Right lobe of liver (tissue), 6 donors: Measurements from ENCODE around the gene EIF3B. TPM values are rescaled to one million over a fixed set of nuclear protein-coding genes. Genes with fewer than 3 reads are reported as not detected.
A peak's percentile ranks its signal among the peaks of the same experiment; 100 is the strongest.

Source experiments
- ATAC-seq, 4 donors: fragments of 200-7000 bp; cut with Tn5 transposase; one replicate each; pipeline ENCODE4 v1.9.1; 2020; ENCODE audit warnings: mild to moderate bottlenecking in 4 of 4, moderate library complexity in 4 of 4
- DNase-seq, 3 donors: peaks; one replicate each; pipeline ENCODE4 v3.0.0-alpha.2; 2020
- H3K27ac ChIP-seq, 3 donors: fragments of 200-600 bp; one replicate each; pipeline ENCODE4 v1.8.0; 2022
- H3K27me3 ChIP-seq, 2 donors: fragments of 200-600 bp; one replicate each; pipeline ENCODE4 v1.8.0; 2022
- H3K36me3 ChIP-seq, 4 donors: fragments of 200-600 bp; sonication (generic) in 1 of 4; one replicate each; pipeline versions ENCODE4 v1.5.1 to v1.8.0; 2017 to 2022; ENCODE audit warnings: control low read depth in 1 of 4
- H3K4me1 ChIP-seq, 4 donors: fragments of 200-600 bp; sonication (generic) in 1 of 4; one replicate each; pipeline versions ENCODE4 v1.5.1 to v1.8.0; 2017 to 2022; ENCODE audit warnings: control low read depth in 1 of 4
- H3K4me3 ChIP-seq, 3 donors: fragments of 200-600 bp; one replicate each; pipeline ENCODE4 v1.8.0; 2022
- H3K9me3 ChIP-seq, 4 donors: fragments of 200-600 bp; sonication (generic) in 1 of 4; one replicate each; pipeline versions ENCODE4 v1.5.1 to v1.8.0; 2017 to 2022; ENCODE audit warnings: control low read depth in 1 of 4
- POLR2A ChIP-seq: fragments of 450-650 bp; IDR thresholded peaks from one replicate; pipeline ENCODE4 v1.6.1; 2017; ENCODE audit warnings: antibody characterized with exemption, mild to moderate bottlenecking
- WGBS: methylation state at CpG from one replicate; pipeline ENCODE4 v1.1.6; 2018; ENCODE audit warnings: low coverage, low lambda C conversion rate; ENCODE audit not compliant: insufficient coverage; ENCODE audit errors: missing lambda C conversion rate; 5-methylcytosine and 5-hydroxymethylcytosine counted together
- intact Hi-C, 2 donors: fragments of 100-400 bp; cut with DNase I; formaldehyde crosslinking; loops; one replicate each; pipeline versions ENCODE4 v1.11.2 to v1.14.1; 2022
- total RNA-seq, 6 experiments: library from RNA; depleted of rRNA in 2 of 6; stranded (reverse); fragments of >200 nt in 2 of 6; fragmentation: NEBNext Ultra II Directional in 3 of 6; extraction: Animal tissue kit (Norgen Biotek cat#: 25700) in 3 of 6; gene quantifications; one replicate each; pipeline versions ENCODE4 v1.1.0 to v1.2.4, GENCODE V29; 2016 to 2023
- TF ChIP-seq, protein P1 (sequence below), 4 donors: fragments of 200-600 bp in 3 of 4; fragments of 450-650 bp in 1 of 4; IDR thresholded peaks; one replicate each; pipeline versions ENCODE4 v1.5.1 to v1.8.0; 2016 to 2022; ENCODE audit warnings: antibody characterized with exemption in 4 of 4, mild to moderate bottlenecking in 2 of 4
- donor health status: DM: no; HTN: yes; CAD: no.
- donor health status: DM: no; HTN: no; CAD: no.
- donor health status: DM: no; HTN: no; CAD: no.
- donor health status: DM: no; HTN: yes; CAD: no.
- donor health status: DM: no; HTN: yes; CAD: no.

Gene EIF3B
- total RNA-seq, 6 experiments from 2014 or later: 61.6 to 93.3 (median 68.3) TPM

DNA sequence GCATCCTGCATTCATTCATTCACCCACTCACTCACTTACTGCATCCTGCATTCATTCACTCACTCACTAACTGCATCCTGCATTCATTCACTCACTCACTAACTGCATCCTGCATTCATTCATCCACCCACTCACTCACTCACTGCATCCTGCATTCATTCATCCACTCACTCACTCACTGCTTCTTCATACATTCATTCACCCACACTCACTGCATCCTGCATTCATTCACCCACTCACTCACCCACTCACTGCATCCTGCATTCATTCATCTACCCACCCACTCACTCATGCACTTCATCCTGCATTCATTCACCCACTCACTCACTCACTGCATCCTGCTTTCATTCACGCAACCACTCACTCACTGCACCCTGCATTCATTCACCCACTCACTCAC is 38.8 kb upstream of the EIF3B start:
- no peak for ATAC-seq
- WGBS: 64% methylated on average over 1 of the region's 1 CpG
- H3K9me3 ChIP-seq: no peaks in the 10 kb centered on the region
- intact Hi-C loops: no loop called here
- H3K27me3 ChIP-seq: no peaks in the 10 kb centered on the region
- no peak overlapping the region for H3K4me3 ChIP-seq
- no peaks in the 10 kb centered on the region for H3K36me3 ChIP-seq
- no peak for TF ChIP-seq POLR2A
- TF ChIP-seq, protein P1, sequence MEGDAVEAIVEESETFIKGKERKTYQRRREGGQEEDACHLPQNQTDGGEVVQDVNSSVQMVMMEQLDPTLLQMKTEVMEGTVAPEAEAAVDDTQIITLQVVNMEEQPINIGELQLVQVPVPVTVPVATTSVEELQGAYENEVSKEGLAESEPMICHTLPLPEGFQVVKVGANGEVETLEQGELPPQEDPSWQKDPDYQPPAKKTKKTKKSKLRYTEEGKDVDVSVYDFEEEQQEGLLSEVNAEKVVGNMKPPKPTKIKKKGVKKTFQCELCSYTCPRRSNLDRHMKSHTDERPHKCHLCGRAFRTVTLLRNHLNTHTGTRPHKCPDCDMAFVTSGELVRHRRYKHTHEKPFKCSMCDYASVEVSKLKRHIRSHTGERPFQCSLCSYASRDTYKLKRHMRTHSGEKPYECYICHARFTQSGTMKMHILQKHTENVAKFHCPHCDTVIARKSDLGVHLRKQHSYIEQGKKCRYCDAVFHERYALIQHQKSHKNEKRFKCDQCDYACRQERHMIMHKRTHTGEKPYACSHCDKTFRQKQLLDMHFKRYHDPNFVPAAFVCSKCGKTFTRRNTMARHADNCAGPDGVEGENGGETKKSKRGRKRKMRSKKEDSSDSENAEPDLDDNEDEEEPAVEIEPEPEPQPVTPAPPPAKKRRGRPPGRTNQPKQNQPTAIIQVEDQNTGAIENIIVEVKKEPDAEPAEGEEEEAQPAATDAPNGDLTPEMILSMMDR (IDR thresholded peaks at IDR 0.05): no peak
- no peaks in the 10 kb centered on the region for H3K4me1 ChIP-seq
- no peak overlapping the region for H3K27ac ChIP-seq
- no peak for DNase-seq

DNA sequence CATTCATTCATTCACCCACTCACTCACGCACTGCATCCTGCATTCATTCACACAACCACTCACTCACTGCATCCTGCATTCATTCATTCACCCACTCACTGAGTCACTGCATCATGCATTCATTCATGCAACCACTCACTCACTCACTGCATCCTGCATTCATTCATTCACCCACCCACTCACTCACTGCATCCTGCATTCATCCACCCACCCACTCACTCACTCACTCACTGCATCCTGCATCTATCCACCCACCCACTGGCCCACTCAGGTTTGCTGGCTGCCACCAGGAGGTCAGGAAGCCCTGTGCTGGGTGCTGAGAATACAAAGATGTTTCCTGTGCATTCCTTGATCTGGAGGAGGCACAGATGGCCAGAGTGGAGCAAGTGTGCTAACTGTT is 38.0 kb upstream of the EIF3B start:
- Histone ChIP-seq H3K27ac (no peak overlapping the region), H3K36me3 (no peaks in the 10 kb centered on the region), H3K27me3 (no peaks in the 10 kb centered on the region), H3K9me3 (no peaks in the 10 kb centered on the region), H3K4me1 (no peaks in the 10 kb centered on the region), H3K4me3 (no peak overlapping the region)
- DNase-seq: no peak
- no peak for ATAC-seq
- TF ChIP-seq POLR2A: no peak
- TF ChIP-seq, protein P1 (IDR thresholded peaks at IDR 0.05): no peak
- WGBS: 57% methylated on average over 1 of the region's 1 CpG
- intact Hi-C loops: no loop called here

DNA sequence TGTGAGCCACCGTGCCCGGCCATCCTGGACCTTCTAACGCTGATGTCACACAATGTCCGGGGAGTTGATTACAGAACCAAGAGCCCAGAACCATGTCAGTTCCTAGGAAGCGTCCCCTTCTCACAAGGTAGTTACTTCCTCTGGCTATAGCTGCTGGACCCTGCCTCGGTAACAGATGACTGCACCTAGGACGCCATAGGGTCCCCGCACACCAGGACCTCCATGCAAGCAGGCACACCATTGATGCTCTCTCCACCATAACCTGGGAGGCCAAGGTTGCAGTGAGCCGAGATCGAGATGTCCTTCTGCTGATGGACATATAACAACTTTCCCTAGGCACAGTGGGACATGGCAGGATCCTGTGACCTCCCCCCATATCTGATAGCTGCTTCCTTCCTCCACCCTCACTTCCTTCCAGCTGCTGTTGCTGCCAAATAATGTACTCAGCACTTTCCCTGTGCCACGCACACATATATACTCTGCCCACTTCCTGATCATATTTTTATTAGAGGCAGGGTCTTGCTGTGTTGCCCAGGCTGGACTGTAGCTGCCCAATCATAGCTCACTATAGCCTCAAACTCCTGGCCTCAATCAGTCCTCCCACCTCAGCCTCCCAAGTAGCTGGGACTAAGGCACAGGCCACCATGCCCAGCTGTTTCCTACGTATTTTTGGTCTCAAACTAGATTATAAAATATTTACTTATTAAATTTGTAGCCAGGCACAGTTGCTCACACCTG is 36.9 kb upstream of the EIF3B start:
- DNase-seq (no peak), ATAC-seq (no peak)
- TF ChIP-seq, protein P1 (IDR thresholded peaks at IDR 0.05): no peak
- TF ChIP-seq POLR2A: no peak
- Histone ChIP-seq H3K27me3 (no peaks in the 10 kb centered on the region), H3K4me1 (no peaks in the 10 kb centered on the region), H3K4me3 (no peak overlapping the region), H3K9me3 (no peaks in the 10 kb centered on the region), H3K27ac (no peak overlapping the region), H3K36me3 (no peaks in the 10 kb centered on the region)
- 58% methylated on average over 7 of the region's 12 CpGs for WGBS
- intact Hi-C loops: no loop called here

DNA sequence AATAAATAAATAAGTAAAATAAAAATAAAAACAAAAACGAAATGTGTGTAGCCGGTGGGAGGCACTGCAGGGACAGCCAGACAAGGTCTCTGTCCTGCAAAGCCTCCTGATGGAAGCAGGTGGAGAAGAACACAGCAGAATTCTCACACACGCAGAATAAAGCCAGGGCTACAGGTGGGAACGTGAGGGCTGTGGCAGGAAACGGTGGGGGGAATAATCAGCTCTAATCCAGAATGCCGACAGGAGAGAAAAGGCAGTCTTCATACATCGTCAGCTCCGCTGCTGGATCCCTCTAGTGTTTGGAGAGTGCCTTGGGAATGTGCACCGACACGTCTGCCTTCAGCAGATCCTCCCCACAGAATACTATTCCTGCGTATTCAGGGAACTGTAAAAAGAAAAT is 33.6 kb upstream of the EIF3B start:
- Histone ChIP-seq H3K27ac (no peak overlapping the region), H3K4me3 (no peak overlapping the region), H3K4me1 (no peaks in the 10 kb centered on the region), H3K9me3 (no peaks in the 10 kb centered on the region), H3K36me3 (no peaks in the 10 kb centered on the region), H3K27me3 (no peaks in the 10 kb centered on the region)
- 26% methylated on average over 4 of the region's 11 CpGs for WGBS
- ATAC-seq (peak in 2 of 4 donors; percentile 27 to 29), DNase-seq (no peak)
- TF ChIP-seq, protein P1 (IDR thresholded peaks at IDR 0.05): no peak
- no peak for TF ChIP-seq POLR2A
- intact Hi-C loops: no loop called here
